Measurements from ENCODE around the gene MPRIP.

The MPRIP gene

GRCh38 chr17:17032131-17032692 is 10.0 kb upstream of the MPRIP start:
- no peak for DNase-seq

- no peak for DNase-seq
Measured at GRCh38 chr17:17033466-17033865, 8.8 kb upstream of the MPRIP start.

GRCh38 chr17:17034026-17034425 is 8.2 kb upstream of the MPRIP start:
- DNase-seq, result no peak

- DNase-seq, result no peak
Measured at GRCh38 chr17:17034496-17035075, 7.7 kb upstream of the MPRIP start.

- DNase-seq, result no peak
Measured at GRCh38 chr17:17035490-17035889, 6.8 kb upstream of the MPRIP start.

GRCh38 chr17:17035920-17036523 is 6.2 kb upstream of the MPRIP start:
- DNase-seq, result no peak

- no peak for DNase-seq
Measured at GRCh38 chr17:17036524-17036998, 5.7 kb upstream of the MPRIP start.

GRCh38 chr17:17039911-17040310 is 2.3 kb upstream of the MPRIP start:
- no peak for DNase-seq

GRCh38 chr17:17041018-17041521 is 1.2 kb upstream of the MPRIP start:
- DNase-seq, result no peak

GRCh38 chr17:17041571-17042383 is 480 bp upstream of the MPRIP start:
- DNase-seq, result peak; percentile 78 to 96 (median 88)

- DNase-seq, result peak in 1 of 4 experiments; percentile 16
Measured at GRCh38 chr17:17042851-17043460, 699 bp downstream of the MPRIP start.

- DNase-seq, result no peak
Measured at GRCh38 chr17:17043461-17044271, 1.4 kb downstream of the MPRIP start.

- no peak for DNase-seq
Measured at GRCh38 chr17:17044846-17045561, 2.7 kb downstream of the MPRIP start.

GRCh38 chr17:17048106-17048505 is 5.8 kb downstream of the MPRIP start:
- DNase-seq, result no peak

- no peak for DNase-seq
Measured at GRCh38 chr17:17050346-17051345, 8.4 kb downstream of the MPRIP start.

GRCh38 chr17:17051380-17051779 is 9.1 kb downstream of the MPRIP start:
- DNase-seq, result no peak

GRCh38 chr17:17051791-17052461 is 9.7 kb downstream of the MPRIP start:
- DNase-seq, result no peak

- DNase-seq, result no peak
Measured at GRCh38 chr17:17052462-17053221, 10.4 kb downstream of the MPRIP start.
